ENCODE measurements around the gene CIROP.
"Not testable (repeated sequence)": the region's sequence is repeated elsewhere in the genome, so short reads cannot be mapped to it uniquely, and the experiment has no call there.

Gene CIROP

GRCh38 chr14:23114120-23114458 is 9.3 kb upstream of the CIROP start:
- DNase-seq (ENCODE audit: low read depth in 1 of 2, low spot score in 1 of 2): no peak

- no peak for DNase-seq (ENCODE audit: low read depth in 1 of 2, low spot score in 1 of 2)
Measured at GRCh38 chr14:23113431-23114119, 8.8 kb upstream of the CIROP start.

- DNase-seq (ENCODE audit: low read depth in 1 of 2, low spot score in 1 of 2): no peak
Measured at GRCh38 chr14:23112359-23113178, 7.8 kb upstream of the CIROP start.

GRCh38 chr14:23110579-23111365 is 6.0 kb upstream of the CIROP start:
- no peak for DNase-seq (ENCODE audit: low read depth in 1 of 2, low spot score in 1 of 2)

GRCh38 chr14:23109769-23110168 is 5.0 kb upstream of the CIROP start:
- no peak for DNase-seq (ENCODE audit: low read depth in 1 of 2, low spot score in 1 of 2)

- not testable (repeated sequence) for DNase-seq (ENCODE audit: low read depth in 1 of 2, low spot score in 1 of 2)
Measured at GRCh38 chr14:23108169-23108568, 3.4 kb upstream of the CIROP start.

GRCh38 chr14:23107620-23108019 is 2.8 kb upstream of the CIROP start:
- DNase-seq (ENCODE audit: low read depth in 1 of 2, low spot score in 1 of 2): not testable (repeated sequence)

GRCh38 chr14:23106747-23107045 is 1.9 kb upstream of the CIROP start:
- no peak for DNase-seq (ENCODE audit: low read depth in 1 of 2, low spot score in 1 of 2)

GRCh38 chr14:23105348-23105824 is 597 bp upstream of the CIROP start:
- DNase-seq (ENCODE audit: low read depth in 1 of 2, low spot score in 1 of 2): no peak

GRCh38 chr14:23104070-23104590 is 659 bp downstream of the CIROP start:
- DNase-seq (ENCODE audit: low read depth in 1 of 2, low spot score in 1 of 2): no peak

- no peak for DNase-seq (ENCODE audit: low read depth in 1 of 2, low spot score in 1 of 2)
Measured at GRCh38 chr14:23103581-23103980, 1.2 kb downstream of the CIROP start.

GRCh38 chr14:23102801-23103200 is 2.0 kb downstream of the CIROP start:
- DNase-seq (ENCODE audit: low read depth in 1 of 2, low spot score in 1 of 2): no peak

- DNase-seq (ENCODE audit: low read depth in 1 of 2, low spot score in 1 of 2): no peak
Measured at GRCh38 chr14:23101986-23102625, 2.7 kb downstream of the CIROP start.

GRCh38 chr14:23101213-23101970 is 3.4 kb downstream of the CIROP start:
- no peak for DNase-seq (ENCODE audit: low read depth in 1 of 2, low spot score in 1 of 2)

GRCh38 chr14:23099212-23099861 is 5.5 kb downstream of the CIROP start:
- DNase-seq (ENCODE audit: low read depth in 1 of 2, low spot score in 1 of 2): no peak

- no peak for DNase-seq (ENCODE audit: low read depth in 1 of 2, low spot score in 1 of 2)
Measured at GRCh38 chr14:23097786-23098185, 7.0 kb downstream of the CIROP start.

- DNase-seq (ENCODE audit: low read depth in 1 of 2, low spot score in 1 of 2): peak in 1 of 2 donors; percentile 99
Measured at GRCh38 chr14:23095196-23096108, 9.3 kb downstream of the CIROP start, which contains the start of gene C14orf119. TSS of gene C14orf119 (plus strand) at chr14:23095505. CDS start at chr14:23097659, 2,154 bp downstream.

- DNase-seq (ENCODE audit: low read depth in 1 of 2, low spot score in 1 of 2): peak; percentile 66 to 97
Measured at GRCh38 chr14:23094666-23095195, 10.1 kb downstream of the CIROP start, which contains the start of gene ACIN1. TSS of gene ACIN1 (minus strand) at chr14:23095136. CDS start at chr14:23095112, 24 bp downstream.

Data from activated CD4-positive, alpha-beta T cell treated with anti-CD3 and anti-CD28 coated beads, Interleukin-2, amount 50 U/mL, for 24 hours (primary cell).